Mesothelial cell of epicardium (in vitro differentiated cells): ENCODE data around the gene HNRNPA0. TPM values are rescaled to one million over a fixed set of nuclear protein-coding genes. Genes with fewer than 3 reads are reported as not detected.
"Not testable (repeated sequence)": the region's sequence is repeated elsewhere in the genome, so short reads cannot be mapped to it uniquely, and the experiment has no call there.

Source experiments
- DNase-seq, 2 experiments: peaks; one replicate each; pipeline ENCODE4 v3.0.0; 2021; ENCODE audit warnings: low spot score in 2 of 2; ENCODE audit not compliant: unreplicated experiment in 2 of 2
- H3K27ac Mint-ChIP-seq: 2 replicates; pipeline ENCODE4 v1.8.0; 2021; ENCODE audit warnings: mixed read lengths
- H3K27me3 Mint-ChIP-seq: 2 replicates; pipeline ENCODE4 v1.8.0; 2021; ENCODE audit warnings: low read depth, mixed read lengths
- H3K36me3 Mint-ChIP-seq: 2 replicates; pipeline ENCODE4 v1.8.0; 2021; ENCODE audit warnings: mixed read lengths
- H3K4me1 Mint-ChIP-seq: 2 replicates; pipeline ENCODE4 v1.8.0; 2021; ENCODE audit warnings: mixed read lengths
- H3K4me3 Mint-ChIP-seq: 2 replicates; pipeline ENCODE4 v1.8.0; 2021; ENCODE audit warnings: mild to moderate bottlenecking, moderate library complexity, mixed read lengths
- H3K9me3 Mint-ChIP-seq: 2 replicates; pipeline ENCODE4 v1.8.0; 2021; ENCODE audit warnings: mixed read lengths
- CTCF ChIP-seq: fragments of 200-600 bp; sonication (generic); IDR thresholded peaks from one replicate; pipeline ENCODE4 v1.5.0; 2021; ENCODE audit warnings: antibody characterized with exemption; ENCODE audit not compliant: unreplicated experiment
- total RNA-seq: library from RNA; stranded (reverse); gene quantifications from 3 replicates; pipeline ENCODE4 v1.2.1, GENCODE V29; 2021

The HNRNPA0 gene
- total RNA-seq, 1 donor from 2014 or later, result 68.6 TPM

- Mint-ChIP-seq H3K4me3 (no peak overlapping the region), H3K4me1 (no peaks in the 10 kb centered on the region), H3K27me3 (peaks cover 2% of the 10 kb centered on the region), H3K9me3 (peaks cover under 1% of the 10 kb centered on the region), H3K36me3 (no peaks in the 10 kb centered on the region), H3K27ac (no peak overlapping the region)
- DNase-seq, result no peak
- peak; percentile 88 for TF ChIP-seq CTCF
Observed at GRCh38 chr5:137778772-137779564, 24.8 kb upstream of the HNRNPA0 start.

- H3K9me3 Mint-ChIP-seq, result peaks cover 32% of the 10 kb centered on the region
- H3K4me1 Mint-ChIP-seq, H3K27ac Mint-ChIP-seq, H3K36me3 Mint-ChIP-seq, DNase-seq, H3K27me3 Mint-ChIP-seq, H3K4me3 Mint-ChIP-seq: not testable (repeated sequence)
Observed at GRCh38 chr5:137767937-137768336, 13.8 kb upstream of the HNRNPA0 start.

- H3K27me3 Mint-ChIP-seq, result peaks cover 13% of the 10 kb centered on the region
- peaks cover 15% of the 10 kb centered on the region for H3K9me3 Mint-ChIP-seq
- no peaks in the 10 kb centered on the region for H3K36me3 Mint-ChIP-seq
- DNase-seq, result no peak
- TF ChIP-seq CTCF, result no peak
- H3K4me3 Mint-ChIP-seq, result no peak overlapping the region
- no peaks in the 10 kb centered on the region for H3K4me1 Mint-ChIP-seq
- no peak overlapping the region for H3K27ac Mint-ChIP-seq
Observed at GRCh38 chr5:137761566-137761965, 7.4 kb upstream of the HNRNPA0 start.

GRCh38 chr5:137760719-137761516 is 6.8 kb upstream of the HNRNPA0 start:
- no peak overlapping the region for H3K4me3 Mint-ChIP-seq
- H3K4me1 Mint-ChIP-seq, result no peaks in the 10 kb centered on the region
- no peaks in the 10 kb centered on the region for H3K36me3 Mint-ChIP-seq
- peaks cover 13% of the 10 kb centered on the region for H3K27me3 Mint-ChIP-seq
- DNase-seq, result no peak
- TF ChIP-seq CTCF, result no peak
- no peak overlapping the region for H3K27ac Mint-ChIP-seq
- H3K9me3 Mint-ChIP-seq, result peaks cover 15% of the 10 kb centered on the region

- no peaks in the 10 kb centered on the region for H3K36me3 Mint-ChIP-seq
- no peak for TF ChIP-seq CTCF
- no peaks in the 10 kb centered on the region for H3K4me1 Mint-ChIP-seq
- peaks cover 9% of the 10 kb centered on the region for H3K9me3 Mint-ChIP-seq
- no peak for DNase-seq
- peaks cover 13% of the 10 kb centered on the region for H3K27me3 Mint-ChIP-seq
- H3K4me3 Mint-ChIP-seq, result no peak overlapping the region
- H3K27ac Mint-ChIP-seq, result no peak overlapping the region
Observed at GRCh38 chr5:137760294-137760693, 6.1 kb upstream of the HNRNPA0 start.

- Mint-ChIP-seq H3K27ac (no peak overlapping the region), H3K4me1 (peaks cover 4% of the 10 kb centered on the region), H3K36me3 (no peaks in the 10 kb centered on the region), H3K27me3 (peaks cover 13% of the 10 kb centered on the region), H3K9me3 (peaks cover 8% of the 10 kb centered on the region), H3K4me3 (no peak overlapping the region)
- no peak for DNase-seq
- no peak for TF ChIP-seq CTCF
Observed at GRCh38 chr5:137758715-137759306, 4.6 kb upstream of the HNRNPA0 start.
